Ovary (tissue), 3 donors: ENCODE measurements around the gene RBM47.

ENCODE experiments used
- CTCF ChIP-seq, 3 donors: fragments of 450-650 bp in 2 of 3; fragments of 200-600 bp in 1 of 3; IDR thresholded peaks; one replicate each; pipeline versions ENCODE4 v1.5.1 to v1.8.0; 2016 to 2022; ENCODE audit warnings: antibody characterized with exemption in 3 of 3, mild to moderate bottlenecking in 1 of 3
- POLR2A ChIP-seq: fragments of 450-650 bp; IDR thresholded peaks from one replicate; pipeline ENCODE4 v1.6.1; 2017; ENCODE audit warnings: antibody characterized with exemption, mild to moderate bottlenecking, moderate library complexity
- donor health status: DM: no; HTN: no; CAD: no.

- TF ChIP-seq POLR2A (no peak), CTCF (IDR thresholded peaks at IDR 0.05) (no peak)
These were observed 211.7 kb downstream of the RBM47 start for GRCh38 chr4:40417941-40418340.
